Renal pelvis (tissue), 4 donors: ENCODE data around the gene ITIH6. TPM values are rescaled to one million over a fixed set of nuclear protein-coding genes. Genes with fewer than 3 reads are reported as not detected.
"Not testable (repeated sequence)": the region's sequence is repeated elsewhere in the genome, so short reads cannot be mapped to it uniquely, and the experiment has no call there.

Experiments used
- DNase-seq: peaks from one replicate; pipeline ENCODE4 v3.0.0-alpha.2; 2013
- polyA plus RNA-seq, 3 donors: library from polyadenylated mRNA; unstranded; fragments of 120-200 nt; gene quantifications; one replicate each; pipeline ENCODE4 v1.2.1, GENCODE V29; 2013; ENCODE audit not compliant: insufficient read length in 3 of 3

Gene ITIH6
- polyA plus RNA-seq, 3 donors = 0.03 to 0.06 (median 0.05) TPM

DNA sequence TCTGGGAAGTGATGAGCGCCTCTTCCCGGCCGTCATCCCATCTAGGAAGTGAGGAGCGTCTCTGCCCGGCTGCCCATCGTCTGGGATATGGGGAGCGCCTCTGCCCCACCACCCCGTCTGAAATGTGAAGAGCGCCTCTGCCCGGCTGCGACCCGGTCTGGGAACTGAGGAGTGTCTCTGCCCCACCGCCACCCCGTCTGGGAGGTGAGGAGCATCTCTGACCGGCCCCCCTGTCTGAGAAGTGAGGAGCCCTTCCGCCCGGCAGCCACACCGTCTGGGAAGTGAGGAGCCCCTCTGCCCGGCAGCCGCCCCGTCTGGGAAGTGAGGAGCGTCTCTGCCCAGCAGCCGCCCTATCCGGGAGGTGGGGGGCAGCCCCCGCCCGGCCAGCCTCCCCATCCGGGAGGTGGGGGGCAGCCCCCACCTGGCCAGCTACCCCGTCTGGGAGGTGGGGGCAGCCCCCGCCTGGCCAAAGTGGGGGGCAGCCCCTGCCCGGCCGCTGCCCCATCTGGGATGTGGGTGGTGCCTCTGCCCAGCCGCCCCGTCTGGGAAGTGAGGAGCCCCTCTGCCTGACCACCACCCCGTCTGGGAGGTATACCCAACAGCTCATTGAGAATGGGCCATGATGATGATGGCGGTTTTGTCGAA lies 61.6 kb downstream of the ITIH6 start:
- not testable (repeated sequence) for DNase-seq

DNA sequence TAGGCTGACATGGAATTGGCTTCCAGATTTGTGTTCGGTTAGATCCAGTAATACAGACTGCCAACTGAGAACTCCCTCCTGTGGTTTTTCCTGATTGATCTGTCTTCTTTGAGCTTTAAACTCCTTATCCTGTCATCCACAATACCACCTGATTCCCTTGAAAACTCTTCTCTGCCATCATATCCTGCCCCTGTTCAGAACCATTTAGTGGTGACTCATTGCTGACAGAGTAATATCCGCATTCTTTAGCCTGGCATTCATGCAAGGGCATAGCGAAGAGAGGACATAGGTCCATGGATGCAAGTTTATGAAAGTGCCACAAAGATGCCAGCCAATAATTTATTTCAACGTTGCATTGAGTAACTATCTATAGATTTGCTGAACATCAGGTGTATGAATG lies 76.6 kb downstream of the ITIH6 start:
- DNase-seq = no peak

DNA sequence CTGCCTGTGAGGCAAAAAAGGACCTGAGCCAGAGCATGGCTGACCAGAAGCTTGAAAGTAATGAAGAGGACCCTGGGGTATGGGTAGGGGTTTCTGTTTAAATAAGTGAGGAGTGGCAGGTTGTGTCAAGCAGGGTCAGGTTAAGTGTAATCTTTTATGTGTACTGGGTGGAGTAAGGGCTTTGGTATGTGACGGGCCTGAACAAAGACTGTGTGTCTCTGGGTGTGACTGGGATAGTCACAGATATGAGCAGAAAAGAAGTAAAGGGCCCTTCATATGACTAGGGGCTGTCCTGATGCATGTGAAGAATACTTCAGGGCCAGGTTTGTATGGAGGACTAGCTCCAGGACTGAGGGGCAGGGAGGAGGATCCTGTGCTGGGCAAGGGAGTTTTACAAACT lies 82.4 kb downstream of the ITIH6 start:
- DNase-seq = no peak

DNA sequence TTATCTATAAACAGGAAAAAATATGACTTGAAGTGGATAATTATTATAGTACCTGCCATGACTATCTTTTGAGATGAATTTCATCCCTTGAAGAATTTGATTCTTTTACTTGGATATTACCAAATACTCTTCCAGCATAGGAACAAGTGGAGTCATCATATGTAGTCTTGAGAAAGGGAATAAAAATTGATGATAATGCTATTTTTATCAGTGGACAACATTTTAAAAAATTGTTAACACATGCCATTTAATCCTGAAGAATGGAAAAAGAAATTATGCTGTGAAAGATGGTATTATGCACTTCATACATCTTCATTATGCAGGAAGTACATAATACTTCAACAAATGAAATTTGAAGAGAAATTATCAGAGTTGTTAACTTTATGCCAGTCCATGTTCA lies 83.6 kb downstream of the ITIH6 start:
- DNase-seq = no peak

DNA sequence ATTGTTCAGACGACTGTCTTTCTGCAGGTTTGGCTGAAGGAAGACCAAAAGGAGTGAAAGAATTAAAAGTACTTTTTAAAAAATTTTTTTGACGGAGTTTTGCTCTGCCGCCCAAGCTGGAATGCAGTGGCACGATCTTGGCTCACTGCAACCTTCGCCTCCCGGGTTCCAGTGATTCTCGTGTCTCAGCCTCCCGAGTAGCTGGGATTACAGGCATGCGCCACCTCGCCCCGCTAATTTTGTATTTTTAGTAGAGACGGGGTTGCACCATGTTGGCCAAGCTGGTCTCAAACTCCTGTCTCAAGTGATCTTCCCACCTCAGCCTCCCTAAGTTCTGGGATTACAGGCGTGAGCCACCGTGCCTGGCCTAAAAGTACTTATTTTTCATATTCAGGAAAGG lies 86.3 kb downstream of the ITIH6 start:
- no peak for DNase-seq

DNA sequence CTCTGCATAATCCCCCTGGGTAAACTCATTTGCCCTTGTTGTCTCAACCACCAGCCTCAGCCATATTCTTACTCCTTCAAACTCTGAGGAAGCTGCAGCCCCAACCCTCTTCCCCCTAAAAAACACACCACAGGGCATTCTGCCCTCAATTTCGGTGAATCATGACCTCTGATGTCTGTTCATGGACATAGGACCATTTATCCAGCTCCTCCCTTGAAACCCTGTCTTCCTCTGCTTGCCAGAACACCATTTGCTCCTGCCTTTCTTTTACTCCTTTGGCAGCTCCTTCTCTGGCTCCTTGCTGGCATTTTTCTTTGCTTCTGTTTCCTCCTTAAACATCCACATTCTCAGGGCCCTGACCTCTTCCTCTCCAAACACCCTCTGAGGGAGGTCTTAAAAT lies 87.1 kb downstream of the ITIH6 start:
- DNase-seq = no peak

DNA sequence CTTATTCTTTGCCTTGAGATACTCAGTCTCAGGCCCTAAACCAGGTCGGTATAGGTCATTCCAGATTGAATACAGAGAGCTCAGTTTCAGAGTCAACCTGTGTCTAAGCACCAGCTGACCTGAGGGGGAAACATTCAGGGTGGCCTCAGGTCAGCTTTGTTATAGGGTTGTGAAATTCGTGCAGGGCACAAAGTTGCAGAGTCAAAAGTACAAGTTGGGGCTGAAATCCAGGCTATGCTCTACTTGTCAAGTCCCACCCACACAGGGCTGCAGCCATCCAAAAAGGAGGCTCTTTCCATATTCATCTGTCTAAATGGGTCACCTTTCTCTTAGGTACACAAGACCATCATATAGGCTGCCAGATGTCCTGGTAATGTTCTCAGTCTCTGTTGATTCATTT lies 89.7 kb downstream of the ITIH6 start:
- DNase-seq = no peak

Other genes with a start within 250 kb of the ITIH6 start
- gene MAGED2, start 9.5 kb upstream of the ITIH6 start, polyA plus RNA-seq = 100 to 1,000 TPM; 623 to 719 (median 641) TPM
- 100 to 1,000 TPM; 111 to 124 (median 114) TPM for gene TRO, start 122.6 kb upstream of the ITIH6 start, polyA plus RNA-seq
- under 1 TPM; 0.51 to 0.65 (median 0.61) TPM for gene PFKFB1, start 195.9 kb upstream of the ITIH6 start, polyA plus RNA-seq
- 10 to 100 TPM; 16.0 to 18.4 (median 18.4) TPM for gene APEX2, start 202.1 kb upstream of the ITIH6 start, polyA plus RNA-seq
- gene ALAS2, start 232.7 kb upstream of the ITIH6 start, polyA plus RNA-seq = 10 to 100 TPM; 10.8 to 11.3 (median 11.0) TPM